Measurements from ENCODE around the gene MAPKAP1. TPM values are rescaled to one million over a fixed set of nuclear protein-coding genes. Genes with fewer than 3 reads are reported as not detected.

MAPKAP1 gene
- total and polyA plus RNA-seq, 3 experiments from 2014 or later, result 64.7 to 119 (median 111) TPM

DNA sequence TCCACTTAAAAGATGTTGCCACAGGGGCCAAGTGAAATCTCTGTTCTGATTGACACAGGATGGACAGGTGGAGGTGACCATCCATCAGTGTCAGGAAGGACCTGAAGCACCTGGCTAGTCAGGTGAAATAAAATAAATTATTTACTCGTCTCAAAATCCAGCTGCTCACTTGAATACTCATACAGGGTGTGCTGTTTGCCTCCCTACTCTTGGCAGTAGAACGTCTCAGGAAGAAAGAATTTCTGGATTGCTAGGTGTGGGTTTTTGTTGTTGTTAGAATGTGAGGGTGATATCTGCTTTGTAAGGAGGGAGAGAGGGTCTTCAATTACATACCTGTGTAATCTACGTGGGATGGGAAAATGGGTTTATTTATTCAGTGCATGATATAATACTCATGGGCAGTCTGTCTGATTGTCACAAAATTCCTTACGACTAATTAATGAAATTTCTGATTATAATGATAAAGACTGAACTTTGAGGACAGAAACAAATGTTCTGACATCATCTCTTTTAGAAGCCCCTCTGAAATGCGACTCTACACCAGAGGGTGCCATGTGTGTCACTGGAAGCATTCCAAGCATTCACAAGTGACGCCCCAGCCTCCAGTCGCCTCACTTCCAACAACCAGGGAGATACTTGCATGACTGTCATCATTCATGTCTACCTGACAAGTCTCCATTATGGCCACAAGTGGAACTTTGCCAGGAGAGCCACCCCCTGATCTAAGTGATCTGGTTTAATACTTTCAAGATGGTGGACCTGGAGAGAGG is 227.0 kb downstream of the MAPKAP1 start:
- no peak for DNase-seq
- Mint-ChIP-seq H3K4me1 (no peaks in the 10 kb centered on the region), H3K27ac (no peak overlapping the region), H3K9me3 (no peaks in the 10 kb centered on the region), H3K4me3 (no peak overlapping the region), H3K36me3 (peaks cover 12 to 79% (median 26%) of the 10 kb centered on the region in 3 donors), H3K27me3 (no peaks in the 10 kb centered on the region)
- Histone ChIP-seq H3K4me3 (ENCODE audit: low read length) (no peak overlapping the region), H3K27me3 (ENCODE audit: insufficient read depth, low read length, poor library complexity, severe bottlenecking) (no peaks in the 10 kb centered on the region), H3K36me3 (ENCODE audit: insufficient read depth, low read length) (no peaks in the 10 kb centered on the region), H3K27ac (ENCODE audit: low read depth, low read length) (no peak overlapping the region), H3K9me3 (ENCODE audit: low read length) (no peaks in the 10 kb centered on the region), H3K4me1 (ENCODE audit: insufficient read depth, low read length) (no peaks in the 10 kb centered on the region)
- POLR2A ChIA-PET, result no interaction called here
- CTCF ChIA-PET, result no interaction called here

DNA sequence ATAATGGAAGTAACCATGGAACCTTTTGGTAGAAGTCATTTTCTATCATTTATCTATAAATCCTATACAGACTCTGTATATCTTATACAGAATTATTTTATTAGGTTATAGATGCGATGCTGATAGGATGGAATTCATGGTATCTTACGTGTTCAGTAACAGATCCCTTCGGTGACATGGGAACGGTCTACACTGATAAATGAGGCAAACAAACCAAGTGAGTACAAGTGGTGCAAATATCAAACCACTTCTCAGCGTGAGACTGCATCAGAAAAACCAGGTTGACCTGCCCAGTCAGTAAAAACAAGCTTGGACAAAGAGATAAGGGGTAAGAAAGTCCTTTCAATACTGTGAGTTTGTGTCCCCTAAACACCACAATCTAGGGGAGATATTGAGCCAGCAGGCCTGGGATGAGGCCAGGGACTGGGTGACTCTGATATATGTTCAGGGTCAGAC is 229.9 kb downstream of the MAPKAP1 start:
- Histone ChIP-seq H3K27me3 (ENCODE audit: insufficient read depth, low read length, poor library complexity, severe bottlenecking) (no peaks in the 10 kb centered on the region), H3K9me3 (ENCODE audit: low read length) (no peaks in the 10 kb centered on the region), H3K27ac (ENCODE audit: low read depth, low read length) (peak overlapping the region; percentile 18), H3K4me1 (ENCODE audit: insufficient read depth, low read length) (no peaks in the 10 kb centered on the region), H3K36me3 (ENCODE audit: insufficient read depth, low read length) (no peaks in the 10 kb centered on the region), H3K4me3 (ENCODE audit: low read length) (no peak overlapping the region)
- POLR2A ChIA-PET, result no interaction called here
- DNase-seq, result no peak
- H3K36me3 Mint-ChIP-seq, result peaks cover 12 to 72% (median 22%) of the 10 kb centered on the region in 3 donors
- CTCF ChIA-PET, result no interaction called here
- H3K27me3 Mint-ChIP-seq, result no peaks in the 10 kb centered on the region
- H3K4me1 Mint-ChIP-seq, result no peaks in the 10 kb centered on the region
- no peaks in the 10 kb centered on the region for H3K9me3 Mint-ChIP-seq
- peak overlapping the region in 1 of 8 donors; percentile 63 for H3K27ac Mint-ChIP-seq
- H3K4me3 Mint-ChIP-seq, result no peak overlapping the region

GRCh38 chr9:125476645-125477044 is 230.4 kb downstream of the MAPKAP1 start:
- no peaks in the 10 kb centered on the region for H3K27me3 Mint-ChIP-seq
- peaks cover 12 to 74% (median 24%) of the 10 kb centered on the region in 3 donors for H3K36me3 Mint-ChIP-seq
- H3K4me3 ChIP-seq (ENCODE audit: low read length), result no peak overlapping the region
- H3K27me3 ChIP-seq (ENCODE audit: insufficient read depth, low read length, poor library complexity, severe bottlenecking), result no peaks in the 10 kb centered on the region
- H3K4me1 ChIP-seq (ENCODE audit: insufficient read depth, low read length), result no peaks in the 10 kb centered on the region
- ChIA-PET POLR2A (no interaction called here), CTCF (no interaction called here)
- no peaks in the 10 kb centered on the region for H3K9me3 ChIP-seq (ENCODE audit: low read length)
- peak overlapping the region; percentile 17 for H3K27ac ChIP-seq (ENCODE audit: low read depth, low read length)
- no peaks in the 10 kb centered on the region for H3K9me3 Mint-ChIP-seq
- no peaks in the 10 kb centered on the region for H3K36me3 ChIP-seq (ENCODE audit: insufficient read depth, low read length)
- DNase-seq, result no peak
- H3K27ac Mint-ChIP-seq, result no peak overlapping the region
- no peaks in the 10 kb centered on the region for H3K4me1 Mint-ChIP-seq
- H3K4me3 Mint-ChIP-seq, result no peak overlapping the region

DNA sequence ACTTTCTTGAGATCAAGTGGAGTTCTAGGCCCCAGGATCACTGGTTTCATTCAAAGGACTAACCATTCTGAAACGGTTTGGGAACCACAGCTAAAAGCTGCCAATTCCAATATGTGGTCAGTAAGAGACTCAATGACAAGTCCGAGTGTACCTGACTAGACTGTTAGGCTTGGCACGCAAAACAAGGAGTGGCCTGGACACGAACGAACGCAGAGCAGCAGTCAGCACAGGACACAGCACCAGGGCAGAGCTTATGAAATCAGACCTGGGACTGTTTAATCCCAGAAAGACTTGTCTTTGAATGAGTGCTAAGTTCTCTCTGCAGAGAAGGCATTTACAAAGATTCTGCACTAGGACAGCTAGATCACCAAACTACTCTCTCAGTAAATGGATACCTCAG is 231.6 kb downstream of the MAPKAP1 start:
- H3K4me3 Mint-ChIP-seq, result no peak overlapping the region
- H3K27ac Mint-ChIP-seq, result no peak overlapping the region
- H3K36me3 Mint-ChIP-seq, result peaks cover 12 to 77% (median 27%) of the 10 kb centered on the region in 3 donors
- no peaks in the 10 kb centered on the region for H3K9me3 Mint-ChIP-seq
- no peaks in the 10 kb centered on the region for H3K27me3 Mint-ChIP-seq
- no peaks in the 10 kb centered on the region for H3K4me1 Mint-ChIP-seq
- no peak for DNase-seq
- H3K9me3 ChIP-seq (ENCODE audit: low read length), result no peaks in the 10 kb centered on the region
- ChIA-PET POLR2A (no interaction called here), CTCF (no interaction called here)
- H3K27ac ChIP-seq (ENCODE audit: low read depth, low read length), result no peak overlapping the region
- no peak overlapping the region for H3K4me3 ChIP-seq (ENCODE audit: low read length)
- H3K27me3 ChIP-seq (ENCODE audit: insufficient read depth, low read length, poor library complexity, severe bottlenecking), result no peaks in the 10 kb centered on the region
- peaks cover 2% of the 10 kb centered on the region for H3K36me3 ChIP-seq (ENCODE audit: insufficient read depth, low read length)
- no peaks in the 10 kb centered on the region for H3K4me1 ChIP-seq (ENCODE audit: insufficient read depth, low read length)

DNA sequence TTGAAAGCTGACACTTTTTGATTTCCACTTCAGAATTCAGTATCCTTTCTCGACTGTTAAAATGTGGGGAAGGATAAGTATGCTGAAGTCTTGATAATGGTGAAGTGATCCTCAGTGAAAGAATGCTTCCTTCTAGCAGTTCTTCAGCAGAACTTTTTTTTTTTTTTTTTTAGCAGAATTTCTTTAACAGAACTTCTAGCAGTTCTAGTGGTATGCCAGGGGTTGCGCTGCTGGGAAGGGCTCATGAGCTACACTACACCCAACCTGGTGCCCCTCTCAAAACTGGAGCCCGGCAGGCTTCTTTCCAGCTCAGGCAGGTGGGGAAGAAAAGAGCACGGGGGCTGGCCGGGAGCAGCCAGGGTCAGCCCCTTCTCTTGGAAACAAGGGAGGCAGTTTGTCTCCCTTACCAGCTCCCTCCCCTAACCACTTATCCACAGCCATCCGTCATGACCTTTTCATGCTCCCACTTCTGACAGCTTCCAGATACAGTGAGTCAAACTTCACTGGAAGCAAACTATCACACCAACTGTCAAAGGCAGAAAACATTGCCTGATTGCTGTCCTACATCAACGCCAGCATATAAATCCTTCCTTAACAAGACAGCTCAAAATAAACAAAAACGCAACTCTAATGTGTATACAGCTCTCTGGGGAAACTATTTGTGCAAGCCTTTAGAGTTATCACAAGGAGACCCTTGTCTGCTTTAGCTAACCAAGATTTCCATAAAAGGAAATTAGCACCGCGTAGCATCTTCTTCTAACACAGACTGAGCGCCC is 233.9 kb downstream of the MAPKAP1 start:
- Mint-ChIP-seq H3K4me3 (no peak overlapping the region), H3K4me1 (no peaks in the 10 kb centered on the region), H3K27me3 (no peaks in the 10 kb centered on the region), H3K9me3 (no peaks in the 10 kb centered on the region), H3K27ac (peak overlapping the region in 1 of 8 donors; percentile 43), H3K36me3 (peaks cover 6 to 77% (median 19%) of the 10 kb centered on the region in 3 donors)
- no peak for DNase-seq
- Histone ChIP-seq H3K9me3 (ENCODE audit: low read length) (no peaks in the 10 kb centered on the region), H3K4me3 (ENCODE audit: low read length) (no peak overlapping the region), H3K4me1 (ENCODE audit: insufficient read depth, low read length) (no peaks in the 10 kb centered on the region), H3K27ac (ENCODE audit: low read depth, low read length) (peak overlapping the region; percentile 39), H3K36me3 (ENCODE audit: insufficient read depth, low read length) (peaks cover 4% of the 10 kb centered on the region), H3K27me3 (ENCODE audit: insufficient read depth, low read length, poor library complexity, severe bottlenecking) (no peaks in the 10 kb centered on the region)
- ChIA-PET CTCF (no interaction called here), POLR2A (no interaction called here)

DNA sequence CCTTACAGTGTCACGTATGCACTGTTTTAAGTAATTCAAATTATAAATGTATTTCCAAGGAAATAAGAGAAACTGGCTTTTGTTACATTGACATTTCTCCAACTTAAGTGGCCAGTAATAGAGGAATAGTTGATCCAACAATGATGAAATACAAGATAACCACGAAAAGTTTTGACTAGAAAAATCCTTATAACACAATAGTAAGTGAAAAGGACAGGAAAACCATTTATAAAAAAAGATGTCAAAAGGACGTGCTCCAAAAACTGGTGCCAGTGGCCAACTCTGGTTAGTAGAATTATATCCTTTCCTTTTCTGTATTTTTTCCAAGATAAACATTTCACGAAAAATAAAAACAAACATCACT is 234.5 kb downstream of the MAPKAP1 start:
- CTCF ChIA-PET, result no interaction called here
- Histone ChIP-seq H3K27ac (ENCODE audit: low read depth, low read length) (peak overlapping the region; percentile 15), H3K4me1 (ENCODE audit: insufficient read depth, low read length) (no peaks in the 10 kb centered on the region), H3K9me3 (ENCODE audit: low read length) (no peaks in the 10 kb centered on the region), H3K4me3 (ENCODE audit: low read length) (no peak overlapping the region), H3K27me3 (ENCODE audit: insufficient read depth, low read length, poor library complexity, severe bottlenecking) (no peaks in the 10 kb centered on the region), H3K36me3 (ENCODE audit: insufficient read depth, low read length) (peaks cover 4% of the 10 kb centered on the region)
- POLR2A ChIA-PET, result no interaction called here
- Mint-ChIP-seq H3K27me3 (no peaks in the 10 kb centered on the region), H3K4me3 (no peak overlapping the region), H3K27ac (no peak overlapping the region), H3K36me3 (peaks cover under 1 to 77% (median 15%) of the 10 kb centered on the region in 3 donors), H3K9me3 (no peaks in the 10 kb centered on the region), H3K4me1 (no peaks in the 10 kb centered on the region)
- no peak for DNase-seq

- H3K27ac ChIP-seq (ENCODE audit: low read depth, low read length), result no peak overlapping the region
- H3K27me3 ChIP-seq (ENCODE audit: insufficient read depth, low read length, poor library complexity, severe bottlenecking), result no peaks in the 10 kb centered on the region
- H3K27me3 Mint-ChIP-seq, result no peaks in the 10 kb centered on the region
- no peaks in the 10 kb centered on the region for H3K9me3 ChIP-seq (ENCODE audit: low read length)
- peaks cover 4% of the 10 kb centered on the region for H3K36me3 ChIP-seq (ENCODE audit: insufficient read depth, low read length)
- CTCF ChIA-PET, result no interaction called here
- H3K4me1 Mint-ChIP-seq, result no peaks in the 10 kb centered on the region
- H3K4me3 Mint-ChIP-seq, result no peak overlapping the region
- H3K4me1 ChIP-seq (ENCODE audit: insufficient read depth, low read length), result no peaks in the 10 kb centered on the region
- peaks cover 0 to 64% (median 15%) of the 10 kb centered on the region in 3 donors for H3K36me3 Mint-ChIP-seq
- no peak for DNase-seq
- peak overlapping the region in 1 of 8 donors; percentile 44 for H3K27ac Mint-ChIP-seq
- POLR2A ChIA-PET, result no interaction called here
- no peak overlapping the region for H3K4me3 ChIP-seq (ENCODE audit: low read length)
- no peaks in the 10 kb centered on the region for H3K9me3 Mint-ChIP-seq
Measured at GRCh38 chr9:125470767-125471580, 236.0 kb downstream of the MAPKAP1 start.

DNA sequence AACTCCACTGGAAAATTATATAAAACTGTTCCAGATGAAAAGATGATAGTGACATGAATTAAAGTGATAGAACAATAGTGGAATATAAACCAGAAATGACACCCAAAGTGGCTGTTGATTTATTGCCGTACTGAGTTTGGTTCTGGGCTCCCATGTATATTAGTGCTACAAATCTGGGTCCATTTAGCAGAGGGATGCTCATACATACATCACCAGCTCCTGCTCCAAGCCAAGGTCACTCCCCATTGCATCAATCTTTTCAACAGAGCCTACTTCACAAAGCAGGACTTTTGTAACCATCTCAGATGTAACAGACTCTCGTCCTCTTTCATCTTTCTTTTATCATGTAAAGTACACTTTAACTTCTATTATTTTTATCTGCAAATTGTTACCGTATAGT is 236.8 kb downstream of the MAPKAP1 start:
- Histone ChIP-seq H3K9me3 (ENCODE audit: low read length) (no peaks in the 10 kb centered on the region), H3K27ac (ENCODE audit: low read depth, low read length) (no peak overlapping the region), H3K36me3 (ENCODE audit: insufficient read depth, low read length) (peaks cover 4% of the 10 kb centered on the region), H3K4me1 (ENCODE audit: insufficient read depth, low read length) (no peaks in the 10 kb centered on the region), H3K4me3 (ENCODE audit: low read length) (no peak overlapping the region), H3K27me3 (ENCODE audit: insufficient read depth, low read length, poor library complexity, severe bottlenecking) (no peaks in the 10 kb centered on the region)
- POLR2A ChIA-PET, result no interaction called here
- Mint-ChIP-seq H3K4me3 (no peak overlapping the region), H3K27me3 (no peaks in the 10 kb centered on the region), H3K9me3 (no peaks in the 10 kb centered on the region), H3K36me3 (peaks cover 0 to 56% (median 13%) of the 10 kb centered on the region in 3 donors), H3K27ac (no peak overlapping the region), H3K4me1 (no peaks in the 10 kb centered on the region)
- no peak for DNase-seq
- CTCF ChIA-PET, result no interaction called here

All from CD8-positive, alpha-beta memory T cell (primary cell).